Measurements from ENCODE around the gene SPR.

- TF ChIP-seq, protein P1, sequence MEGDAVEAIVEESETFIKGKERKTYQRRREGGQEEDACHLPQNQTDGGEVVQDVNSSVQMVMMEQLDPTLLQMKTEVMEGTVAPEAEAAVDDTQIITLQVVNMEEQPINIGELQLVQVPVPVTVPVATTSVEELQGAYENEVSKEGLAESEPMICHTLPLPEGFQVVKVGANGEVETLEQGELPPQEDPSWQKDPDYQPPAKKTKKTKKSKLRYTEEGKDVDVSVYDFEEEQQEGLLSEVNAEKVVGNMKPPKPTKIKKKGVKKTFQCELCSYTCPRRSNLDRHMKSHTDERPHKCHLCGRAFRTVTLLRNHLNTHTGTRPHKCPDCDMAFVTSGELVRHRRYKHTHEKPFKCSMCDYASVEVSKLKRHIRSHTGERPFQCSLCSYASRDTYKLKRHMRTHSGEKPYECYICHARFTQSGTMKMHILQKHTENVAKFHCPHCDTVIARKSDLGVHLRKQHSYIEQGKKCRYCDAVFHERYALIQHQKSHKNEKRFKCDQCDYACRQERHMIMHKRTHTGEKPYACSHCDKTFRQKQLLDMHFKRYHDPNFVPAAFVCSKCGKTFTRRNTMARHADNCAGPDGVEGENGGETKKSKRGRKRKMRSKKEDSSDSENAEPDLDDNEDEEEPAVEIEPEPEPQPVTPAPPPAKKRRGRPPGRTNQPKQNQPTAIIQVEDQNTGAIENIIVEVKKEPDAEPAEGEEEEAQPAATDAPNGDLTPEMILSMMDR (IDR thresholded peaks at IDR 0.05; ENCODE audit: insufficient read depth, low read length): no peak
- no peak for TF ChIP-seq POLR2AphosphoS5 (IDR thresholded peaks at IDR 0.05; ENCODE audit: low read depth)
- no peak for TF ChIP-seq REST (IDR thresholded peaks at IDR 0.05; ENCODE audit: insufficient replicate concordance, low read depth)
- TF ChIP-seq SPI1 (IDR thresholded peaks at IDR 0.05; ENCODE audit: borderline replicate concordance, low read depth): peak; percentile 4; the same call in 1 of the 2 replicates
Measured at GRCh38 chr2:72915907-72916742, 28.9 kb downstream of the SPR start.

Measured in HL-60 (cell line).